HL-60/S4 treated with phorbol 12-myristate 13-acetate at 8.2 ng/mL for 4 days and 3 days (cell line): Measurements from ENCODE around the gene NUDT4.

Experiments
- in situ Hi-C: fragments of 300-500 bp; cut with MboI; formaldehyde crosslinking; loops from 2 replicates; pipeline ENCODE4 v1.15.0; 2022; ENCODE audit warnings: low sequenced_read_pairs

The NUDT4 gene

GRCh38 chr12:93377252-93378195 is at the start of gene NUDT4:
NUDT4 (plus strand) TSS chr12:93377925; CDS start chr12:93378323, 398 bp downstream.
- in situ Hi-C loops, result loop anchor here (25.0 kb wide), 2 partner anchors 265 to 340 kb away; no protein-coding TSS in a partner anchor

GRCh38 chr12:93333054-93333453 is 44.7 kb upstream of the NUDT4 start:
- in situ Hi-C loops, result no loop called here

GRCh38 chr12:93333828-93334227 is 43.9 kb upstream of the NUDT4 start:
- in situ Hi-C loops, result no loop called here

- in situ Hi-C loops, result no loop called here
Measured at GRCh38 chr12:93335603-93336162, 42.0 kb upstream of the NUDT4 start.

- in situ Hi-C loops, result no loop called here
Measured at GRCh38 chr12:93336291-93336741, 41.4 kb upstream of the NUDT4 start.

- in situ Hi-C loops, result no loop called here
Measured at GRCh38 chr12:93338598-93338997, 39.1 kb upstream of the NUDT4 start.

GRCh38 chr12:93339695-93340094 is 38.0 kb upstream of the NUDT4 start:
- in situ Hi-C loops, result no loop called here

- in situ Hi-C loops, result no loop called here
Measured at GRCh38 chr12:93341409-93342049, 36.2 kb upstream of the NUDT4 start.

- in situ Hi-C loops, result no loop called here
Measured at GRCh38 chr12:93347054-93347785, 30.5 kb upstream of the NUDT4 start.

GRCh38 chr12:93348575-93349435 is 28.9 kb upstream of the NUDT4 start:
- in situ Hi-C loops, result no loop called here

- in situ Hi-C loops, result no loop called here
Measured at GRCh38 chr12:93351726-93352125, 26.0 kb upstream of the NUDT4 start.

- in situ Hi-C loops, result no loop called here
Measured at GRCh38 chr12:93352321-93352720, 25.4 kb upstream of the NUDT4 start.

- in situ Hi-C loops, result no loop called here
Measured at GRCh38 chr12:93356214-93356613, 21.5 kb upstream of the NUDT4 start.

- in situ Hi-C loops, result no loop called here
Measured at GRCh38 chr12:93358058-93358457, 19.7 kb upstream of the NUDT4 start.

GRCh38 chr12:93358821-93359220 is 18.9 kb upstream of the NUDT4 start:
- in situ Hi-C loops, result no loop called here

- in situ Hi-C loops, result no loop called here
Measured at GRCh38 chr12:93360688-93361087, 17.0 kb upstream of the NUDT4 start.

GRCh38 chr12:93361151-93361919 is 16.4 kb upstream of the NUDT4 start:
- in situ Hi-C loops, result no loop called here

GRCh38 chr12:93363841-93364297 is 13.9 kb upstream of the NUDT4 start:
- in situ Hi-C loops, result no loop called here
